HG03457 (cell line): ENCODE data around the gene FNBP1.

Experiments used
- ATAC-seq: cut with Tn5 transposase; IDR thresholded peaks from one replicate; pipeline ENCODE4 v1.9.1; 2021; ENCODE audit warnings: moderate number of reproducible peaks; ENCODE audit not compliant: unreplicated experiment

Gene FNBP1

GRCh38 chr9:129930743-129931142 is 112.2 kb downstream of the FNBP1 start:
- ATAC-seq: no peak

- ATAC-seq: no peak
Measured at GRCh38 chr9:129929496-129930125, 113.4 kb downstream of the FNBP1 start.

DNA sequence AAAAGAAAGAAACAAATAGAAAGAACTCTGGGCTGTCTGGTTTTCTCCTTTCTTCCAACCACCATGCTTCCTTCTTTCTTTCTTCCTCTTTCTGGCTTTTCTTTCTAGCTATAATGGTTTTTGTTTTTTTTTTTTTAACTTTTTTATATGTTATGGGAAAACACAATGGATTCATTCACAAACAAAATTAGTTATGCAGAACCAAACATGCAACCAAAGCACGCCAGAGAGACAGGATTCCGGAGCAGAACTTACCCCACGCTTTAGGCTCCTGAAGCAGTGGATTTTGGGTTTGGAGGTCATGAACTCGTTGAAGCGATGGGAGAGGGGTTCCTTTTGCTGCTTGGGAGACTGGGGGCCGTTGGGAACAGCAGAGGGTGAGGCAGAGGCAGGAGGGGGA is 119.4 kb downstream of the FNBP1 start:
- ATAC-seq: no peak

- no peak for ATAC-seq
Measured at GRCh38 chr9:129921905-129922304, 121.1 kb downstream of the FNBP1 start.

DNA sequence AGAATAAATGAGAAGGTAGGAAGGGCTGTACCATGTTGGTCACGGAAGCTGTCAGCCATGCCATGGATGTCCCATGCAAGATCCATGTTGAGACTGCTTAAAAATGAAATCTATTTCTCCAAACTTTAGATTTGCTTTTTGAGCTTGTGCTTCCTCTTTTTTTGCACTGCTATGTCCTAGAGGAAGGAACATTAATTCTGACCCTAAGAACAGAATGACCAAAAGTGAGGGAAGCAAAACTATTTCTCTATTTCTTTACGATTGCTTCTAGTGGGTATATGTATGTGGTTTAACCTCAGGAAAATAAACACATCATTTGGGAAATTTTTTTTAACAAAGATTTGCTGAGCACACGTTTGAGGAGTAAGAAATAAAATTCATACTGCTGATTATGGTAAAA is 123.1 kb downstream of the FNBP1 start:
- no peak for ATAC-seq

DNA sequence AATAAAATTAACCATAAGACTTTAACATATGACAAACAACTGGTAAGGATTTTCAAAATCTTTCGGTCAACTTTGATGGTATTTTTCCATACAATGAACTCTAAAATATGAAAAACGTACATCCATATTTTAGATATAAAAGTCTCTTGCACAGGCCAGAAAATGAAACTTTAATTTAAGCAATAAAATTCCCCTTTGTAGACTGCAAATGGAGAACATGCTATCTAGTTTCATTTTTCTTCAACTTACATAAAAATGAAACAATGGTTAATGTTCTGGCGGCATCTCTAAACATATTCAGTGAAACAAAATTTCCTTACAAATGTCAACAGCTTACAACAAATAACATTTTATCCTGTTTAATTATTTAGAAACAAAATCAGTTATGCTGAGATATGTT is 123.7 kb downstream of the FNBP1 start:
- ATAC-seq: no peak

DNA sequence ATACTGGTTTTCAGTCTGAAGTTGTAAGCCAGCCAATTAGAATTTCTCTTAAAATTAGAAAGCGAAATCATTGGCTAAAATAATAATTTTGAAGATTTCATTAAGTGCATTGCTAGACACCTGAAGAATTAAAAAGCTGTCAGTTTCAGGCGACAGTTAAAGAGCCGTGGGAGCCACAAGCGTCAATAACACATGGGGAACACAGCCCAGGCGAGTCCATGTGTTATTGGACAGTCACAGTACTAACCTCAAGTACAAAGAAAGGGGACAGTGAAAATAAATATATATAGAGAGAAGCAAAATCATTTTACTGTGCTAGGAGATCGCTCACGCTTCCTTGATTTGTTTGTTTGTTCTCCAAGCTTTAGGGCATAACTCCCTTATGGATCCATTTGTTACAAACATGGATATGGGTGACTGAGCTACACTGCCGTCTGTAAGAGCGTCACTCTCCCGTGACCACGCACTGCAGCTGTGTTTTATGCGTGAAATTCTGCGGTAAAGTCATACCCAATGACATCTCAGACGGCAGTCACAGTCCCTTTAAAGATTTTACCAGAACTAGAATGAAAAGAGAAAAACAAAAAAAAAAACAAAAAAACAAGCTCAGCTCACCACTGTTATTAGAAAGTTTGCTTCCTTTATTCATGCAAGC is 124.6 kb downstream of the FNBP1 start:
- ATAC-seq: no peak

- no peak for ATAC-seq
Measured at GRCh38 chr9:129916707-129917106, 126.3 kb downstream of the FNBP1 start.

DNA sequence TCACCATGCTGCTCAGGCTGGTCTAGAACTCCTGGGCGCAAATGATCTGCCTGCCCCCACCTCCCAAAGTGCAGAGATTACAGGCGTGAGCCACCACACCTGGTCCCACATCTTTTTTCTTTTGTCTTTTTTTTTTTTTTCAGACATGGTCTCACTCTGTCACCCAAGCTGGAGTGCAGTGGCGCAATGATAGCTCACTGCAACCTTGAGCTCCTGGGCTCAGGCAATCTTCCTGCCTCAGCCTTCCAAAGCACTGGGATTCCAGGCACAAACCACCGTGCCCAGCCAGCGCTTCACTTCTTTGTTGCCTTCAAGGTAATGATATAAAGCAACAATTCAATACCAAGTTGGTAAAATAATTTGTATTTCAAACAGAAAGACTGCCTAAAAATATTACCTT is 128.9 kb downstream of the FNBP1 start:
- no peak for ATAC-seq

- ATAC-seq: no peak
Measured at GRCh38 chr9:129910628-129911567, 132.1 kb downstream of the FNBP1 start.

DNA sequence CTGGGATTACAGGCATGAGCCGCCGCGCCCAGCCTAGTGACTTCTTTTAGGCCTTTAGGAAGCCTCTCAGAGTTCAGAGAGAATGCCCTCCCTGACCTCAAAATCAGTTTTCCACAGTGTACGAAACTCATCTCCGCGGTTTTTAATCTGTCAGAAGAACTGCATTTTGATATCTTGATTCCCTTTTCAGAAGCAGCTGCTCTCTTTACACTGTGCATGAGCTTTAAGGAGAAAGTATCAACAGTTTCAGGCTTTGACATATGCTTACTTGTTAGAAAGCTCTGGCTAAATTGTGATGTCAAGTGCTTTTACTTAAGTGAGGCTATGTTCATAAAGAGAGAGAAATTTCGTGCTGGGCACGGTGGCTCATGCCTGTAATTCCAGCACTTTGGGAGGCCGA is 133.1 kb downstream of the FNBP1 start:
- ATAC-seq: no peak

GRCh38 chr9:129908906-129909305 is 134.1 kb downstream of the FNBP1 start:
- ATAC-seq: no peak

GRCh38 chr9:129907201-129907600 is 135.8 kb downstream of the FNBP1 start:
- no peak for ATAC-seq

GRCh38 chr9:129906298-129906697 is 136.7 kb downstream of the FNBP1 start:
- ATAC-seq: no peak

- no peak for ATAC-seq
Measured at GRCh38 chr9:129904734-129905133, 138.3 kb downstream of the FNBP1 start.

DNA sequence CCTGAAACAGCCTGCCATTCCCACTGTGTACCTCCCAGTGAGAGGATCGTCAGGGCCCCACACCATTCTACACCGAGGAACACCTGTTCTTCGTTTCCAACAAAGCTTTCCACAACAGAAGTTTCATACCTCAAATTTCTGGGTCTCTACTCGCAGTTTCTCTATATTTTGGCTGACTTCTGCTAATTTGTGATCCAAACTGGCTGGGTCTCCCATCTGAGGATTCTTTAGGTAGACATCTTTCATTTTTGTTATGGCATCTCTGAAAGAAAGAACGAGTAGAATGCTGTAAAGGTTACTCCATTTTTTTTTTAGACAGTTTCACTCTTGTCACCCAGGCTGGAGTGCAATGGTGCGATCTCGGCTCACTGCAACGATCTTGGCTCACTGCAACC is 140.3 kb downstream of the FNBP1 start:
- ATAC-seq: no peak

DNA sequence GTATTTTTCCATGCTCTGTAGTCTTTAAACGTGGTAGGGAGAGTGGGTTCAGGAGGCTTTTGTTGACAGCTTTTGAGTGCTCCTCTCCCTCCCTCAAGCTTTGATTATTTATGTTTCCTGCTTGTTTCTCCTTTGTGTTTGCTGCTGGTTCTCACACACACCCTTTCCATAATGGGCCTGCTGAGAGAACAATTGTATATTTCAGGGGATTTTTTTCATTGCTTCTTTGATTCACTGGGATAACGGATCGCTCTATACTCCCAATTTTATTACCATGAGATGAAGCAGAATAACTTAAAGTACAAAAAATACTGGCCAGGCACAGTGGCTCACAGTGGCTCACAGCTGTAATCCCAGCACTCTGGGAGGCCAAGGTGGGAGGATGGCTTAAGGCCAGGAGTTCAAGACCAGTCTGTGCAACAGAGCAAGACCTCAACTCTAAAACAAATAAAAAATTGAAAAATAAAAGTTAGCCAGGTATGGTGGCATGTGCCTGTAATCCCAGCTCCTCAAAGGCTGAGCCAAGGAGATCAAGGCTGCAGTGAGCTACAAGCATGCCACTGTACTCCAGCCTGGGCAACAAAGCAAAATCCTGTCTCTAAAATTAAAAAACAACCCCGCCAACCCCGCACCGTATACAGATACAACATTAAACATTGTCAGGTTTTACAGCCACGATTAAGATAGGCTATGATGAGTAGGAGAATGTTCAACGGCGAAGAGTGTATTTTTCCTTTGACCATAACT is 140.8 kb downstream of the FNBP1 start:
- ATAC-seq: no peak

GRCh38 chr9:129900263-129901027 is 142.5 kb downstream of the FNBP1 start:
- ATAC-seq: peak; percentile 66

DNA sequence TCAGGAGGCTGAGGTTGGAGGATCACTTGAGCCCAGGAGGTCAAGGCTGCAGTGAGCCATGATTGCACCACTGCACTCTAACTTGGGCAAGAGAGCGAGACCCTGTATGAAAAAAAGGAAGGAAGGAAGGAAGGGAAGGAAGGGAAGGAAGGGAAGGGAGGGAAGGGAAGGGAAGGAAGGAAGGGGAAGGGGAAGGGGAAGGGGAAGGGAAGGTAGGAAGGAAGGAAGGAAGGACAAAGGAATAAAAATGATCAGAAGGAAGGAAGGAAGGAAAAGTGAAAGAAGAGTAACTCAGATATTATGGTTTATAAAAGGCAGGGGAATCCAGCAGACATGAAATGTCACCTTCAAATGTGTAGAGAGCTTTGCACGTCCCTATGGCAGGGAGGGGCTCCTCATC is 143.4 kb downstream of the FNBP1 start:
- no peak for ATAC-seq

DNA sequence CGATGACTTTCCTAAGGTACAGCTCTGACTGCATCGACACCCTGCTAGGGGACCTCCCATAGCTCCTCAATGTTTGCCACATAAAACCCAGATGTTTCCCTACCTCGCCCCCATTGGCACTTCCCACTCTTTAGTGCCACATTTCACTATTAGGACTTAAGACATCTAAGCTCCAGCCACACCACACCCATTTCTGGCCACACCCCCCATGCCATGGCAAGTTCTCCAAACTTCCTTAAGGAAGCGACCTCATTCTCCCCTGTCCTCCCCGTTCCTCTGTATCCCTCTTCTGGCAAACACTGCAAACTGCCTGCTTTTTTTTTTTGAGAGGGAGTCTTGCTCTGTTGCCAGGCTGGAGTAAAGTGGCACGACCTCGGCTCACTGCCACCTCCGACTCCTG is 144.8 kb downstream of the FNBP1 start:
- no peak for ATAC-seq
